HG03196 (cell line): ENCODE results near the gene TMUB1.

Source experiments
- ATAC-seq: cut with Tn5 transposase; IDR thresholded peaks from one replicate; pipeline ENCODE4 v1.9.1; 2021; ENCODE audit not compliant: unreplicated experiment

TMUB1 gene

DNA sequence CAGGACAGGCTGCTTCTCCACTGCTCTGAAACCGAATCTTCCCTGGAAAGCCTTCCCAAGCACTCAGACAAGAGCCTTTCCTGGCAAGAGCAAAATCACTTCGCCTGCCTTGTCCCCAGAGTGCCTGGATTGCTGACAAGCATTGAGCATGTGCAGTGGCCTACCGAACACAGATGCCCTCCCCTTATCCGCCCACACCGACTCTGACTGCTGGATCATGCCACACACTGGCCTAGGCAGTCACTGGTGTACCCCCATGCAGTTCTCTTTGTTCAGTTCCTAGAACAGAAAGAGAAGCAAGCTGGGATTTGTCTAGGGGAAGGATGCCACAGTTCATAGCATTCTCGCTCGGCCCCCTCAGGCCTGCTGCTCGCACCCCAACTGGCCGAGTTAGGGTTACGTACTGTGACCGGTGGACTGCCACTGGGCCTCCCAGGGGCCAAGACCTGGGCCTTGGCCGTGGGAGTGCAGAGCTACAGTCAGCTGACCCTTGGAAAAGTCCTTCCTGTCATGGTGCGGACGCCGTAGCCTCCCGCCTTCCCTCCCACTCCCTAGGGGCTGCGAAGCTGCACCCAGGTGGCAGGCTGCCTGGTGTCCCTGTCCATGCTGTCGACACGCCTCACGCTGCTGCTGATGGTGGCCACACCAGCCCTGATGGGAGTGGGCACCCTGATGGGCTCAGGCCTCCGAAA, 48.1 kb downstream of the TMUB1 start:
- no peak for ATAC-seq

DNA sequence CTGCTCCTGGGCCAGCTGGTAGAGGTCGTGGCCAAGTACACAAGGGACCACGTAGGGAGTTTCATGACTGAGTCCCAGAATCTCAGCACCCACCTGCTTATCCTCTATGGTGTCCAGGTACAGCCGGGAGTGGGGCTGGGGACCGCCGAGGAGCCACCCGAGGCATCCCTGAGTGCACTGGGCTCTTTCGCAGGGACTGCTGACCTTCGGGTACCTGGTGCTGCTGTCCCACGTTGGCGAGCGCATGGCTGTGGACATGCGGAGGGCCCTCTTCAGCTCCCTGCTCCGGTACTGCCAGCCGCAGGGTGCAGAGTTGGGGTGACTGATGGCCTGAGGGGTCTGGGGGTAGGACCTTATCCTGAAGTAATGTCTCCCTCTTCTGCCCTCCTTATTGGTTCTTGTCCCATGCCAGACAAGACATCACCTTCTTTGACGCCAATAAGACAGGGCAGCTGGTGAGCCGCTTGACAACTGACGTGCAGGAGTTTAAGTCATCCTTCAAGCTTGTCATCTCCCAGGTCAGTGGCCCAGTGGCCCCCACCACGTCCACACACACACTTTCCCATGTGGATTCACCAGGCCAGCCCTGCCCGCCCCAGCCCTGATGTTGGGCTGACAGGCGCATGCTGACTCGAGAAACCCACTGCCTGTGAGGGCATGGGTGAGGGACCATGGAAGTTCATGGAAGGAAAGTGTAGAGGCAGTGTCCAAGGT, 48.8 kb downstream of the TMUB1 start:
- no peak for ATAC-seq

DNA sequence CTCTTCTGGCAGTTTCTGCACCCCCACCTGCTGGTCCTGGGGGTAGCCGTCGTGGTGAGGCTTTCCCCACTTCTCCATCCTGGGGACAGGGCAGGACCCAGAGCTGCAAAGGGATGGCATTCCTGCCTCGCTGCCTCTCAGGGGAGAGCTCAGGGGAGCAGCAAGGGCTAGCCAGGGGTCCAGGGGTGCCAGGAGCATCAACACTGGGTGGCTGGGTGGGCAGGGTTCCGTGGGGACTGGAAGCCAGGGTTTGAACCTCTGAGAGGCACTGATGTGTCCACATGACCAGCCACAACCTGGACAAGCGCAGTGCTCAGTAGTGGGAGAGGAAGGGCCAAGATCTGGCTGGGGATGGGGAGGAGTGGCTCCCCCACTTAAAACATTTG, 49.4 kb downstream of the TMUB1 start:
- ATAC-seq = no peak

DNA sequence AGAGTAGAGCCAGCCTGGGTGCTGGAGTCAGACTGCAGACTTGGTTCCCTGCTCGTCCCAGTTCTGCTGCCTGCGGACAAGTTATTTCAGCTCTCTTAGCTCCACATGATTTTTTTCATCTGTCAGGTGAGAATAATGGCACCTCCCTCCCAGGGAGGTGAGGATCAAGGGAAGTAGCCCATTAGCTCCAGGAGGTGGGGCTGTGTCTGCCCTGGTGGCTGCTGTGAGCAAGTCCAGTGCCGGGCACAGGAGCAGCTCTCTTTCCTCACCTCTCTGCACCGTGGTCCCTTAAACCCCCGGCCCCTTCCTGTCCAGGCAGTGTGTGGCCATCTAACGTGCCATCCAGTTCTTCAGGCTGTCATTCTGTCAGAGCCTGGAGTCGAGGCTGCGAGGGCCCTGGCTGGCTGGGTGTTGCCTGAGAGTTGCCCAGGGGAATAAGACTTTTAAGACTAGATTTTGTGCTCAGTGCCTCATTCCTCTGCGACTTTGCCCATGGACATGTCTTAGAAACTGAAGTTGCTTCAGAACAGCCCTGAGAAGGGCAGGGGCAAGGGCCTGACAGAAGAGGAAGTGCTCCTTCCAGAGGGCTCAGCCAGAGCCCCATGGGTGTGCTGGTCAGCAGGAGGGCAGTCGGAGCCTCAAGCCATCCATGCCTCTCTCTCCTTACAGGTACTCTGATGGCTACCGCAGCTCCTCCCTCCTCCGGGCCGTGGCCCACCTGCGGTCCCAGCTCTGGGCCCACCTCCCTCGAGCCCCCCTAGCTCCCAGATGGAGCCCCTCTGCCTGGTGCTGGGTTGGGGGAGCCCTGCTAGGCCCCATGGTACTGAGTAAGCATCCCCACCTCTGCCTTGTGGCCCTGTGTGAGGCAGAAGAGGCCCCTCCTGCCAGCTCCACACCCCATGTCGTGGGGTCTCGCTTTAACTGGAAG, 50.1 kb downstream of the TMUB1 start:
- ATAC-seq = no peak
